Tibial artery (tissue), 4 donors: ENCODE results near the gene AKR7A2.
"Not testable (repeated sequence)": the region's sequence is repeated elsewhere in the genome, so short reads cannot be mapped to it uniquely, and the experiment has no call there.

Experiments
- DNase-seq, 2 donors: peaks; one replicate each; pipeline ENCODE4 v3.0.0-alpha.2; 2019
- H3K27ac ChIP-seq, 2 donors: fragments of 200-600 bp; sonication (generic) in 1 of 2; 1 replicate in 1 of 2; 2 replicates in 1 of 2; pipeline ENCODE4 v1.5.1; 2018 to 2019; ENCODE audit warnings: mild to moderate bottlenecking in 1 of 2
- H3K27me3 ChIP-seq, 2 donors: fragments of 200-600 bp; sonication (generic) in 1 of 2; one replicate each; pipeline versions ENCODE4 v1.5.1 to v1.6.0; 2016 to 2019
- H3K36me3 ChIP-seq, 3 donors: fragments of 200-600 bp; sonication (generic) in 2 of 3; one replicate each; pipeline ENCODE4 v1.5.1; 2016 to 2019; ENCODE audit warnings: mild to moderate bottlenecking in 2 of 3
- H3K4me1 ChIP-seq, 4 donors: fragments of 200-600 bp; sonication (generic) in 2 of 4; 1 replicate in 3 of 4; 2 replicates in 1 of 4; pipeline ENCODE4 v1.5.1; 2016 to 2019
- H3K4me3 ChIP-seq, 2 donors: fragments of 200-600 bp; sonication (generic) in 1 of 2; 1 replicate in 1 of 2; 2 replicates in 1 of 2; pipeline ENCODE4 v1.5.1; 2018 to 2019; ENCODE audit warnings: mild to moderate bottlenecking in 2 of 2
- H3K9me3 ChIP-seq, 3 donors: fragments of 200-600 bp; sonication (generic) in 1 of 3; one replicate each; pipeline ENCODE4 v1.5.1; 2016 to 2019
- CTCF ChIP-seq, 2 experiments: fragments of 200-600 bp in 1 of 2; fragments of 450-650 bp in 1 of 2; IDR thresholded peaks; one replicate each; pipeline ENCODE4 v1.5.1; 2017 to 2019; ENCODE audit warnings: antibody characterized with exemption in 2 of 2, mild to moderate bottlenecking in 1 of 2, moderate library complexity in 1 of 2
- intact Hi-C: fragments of 100-400 bp; cut with DNase I; formaldehyde crosslinking; loops from one replicate; pipeline ENCODE4 v1.15.0; 2023; ENCODE audit warnings: low total_unique reads

Gene AKR7A2

GRCh38 chr1:19300211-19300610 lies 11.7 kb downstream of the AKR7A2 start:
- Histone ChIP-seq H3K4me3 (no peak overlapping the region), H3K4me1 (no peaks in the 10 kb centered on the region), H3K36me3 (peaks cover 16 to 45% (median 29%) of the 10 kb centered on the region in 3 donors), H3K27me3 (no peaks in the 10 kb centered on the region), H3K27ac (no peak overlapping the region), H3K9me3 (no peaks in the 10 kb centered on the region)
- no peak for TF ChIP-seq CTCF (IDR thresholded peaks at IDR 0.05)
- no peak for DNase-seq
- intact Hi-C loops = no loop called here

GRCh38 chr1:19294638-19295037 lies 17.3 kb downstream of the AKR7A2 start:
- TF ChIP-seq CTCF (IDR thresholded peaks at IDR 0.05) = no peak
- H3K4me1 ChIP-seq = no peaks in the 10 kb centered on the region
- no peak overlapping the region for H3K4me3 ChIP-seq
- intact Hi-C loops = no loop called here
- H3K36me3 ChIP-seq = peaks cover 0 to 7% (median 4%) of the 10 kb centered on the region in 3 donors
- H3K9me3 ChIP-seq = peaks cover 3 to 9% (median 7%) of the 10 kb centered on the region in 3 donors
- no peak for DNase-seq
- H3K27me3 ChIP-seq = no peaks in the 10 kb centered on the region
- H3K27ac ChIP-seq = no peak overlapping the region

GRCh38 chr1:19289244-19289643 lies 22.7 kb downstream of the AKR7A2 start:
- Histone ChIP-seq H3K9me3 (peaks cover under 1 to 5% (median 3%) of the 10 kb centered on the region in 3 donors), H3K27me3 (no peaks in the 10 kb centered on the region), H3K4me3 (peak overlapping the region; percentile 46 to 59), H3K36me3 (peaks cover 0 to 12% (median 0%) of the 10 kb centered on the region in 3 donors), H3K4me1 (peaks cover 0 to 14% (median 5%) of the 10 kb centered on the region in 4 donors), H3K27ac (peak overlapping the region in 1 of 2 donors; percentile 39)
- no peak for DNase-seq
- TF ChIP-seq CTCF (IDR thresholded peaks at IDR 0.05) = no peak
- intact Hi-C loops = no loop called here

- intact Hi-C loops, H3K27me3 ChIP-seq, H3K9me3 ChIP-seq: not testable (repeated sequence)
- Histone ChIP-seq H3K27ac (peak within 1 kb of the TSS in 1 of 2 donors; percentile 39), H3K4me1 (peaks cover 0 to 14% (median 5%) of the 10 kb centered on the region in 4 donors), H3K36me3 (peaks cover 0 to 12% (median 0%) of the 10 kb centered on the region in 3 donors), H3K4me3 (peak within 1 kb of the TSS; percentile 46 to 59)
- DNase-seq = peak in 1 of 2 donors; percentile 27
Measured at GRCh38 chr1:19288324-19289241, 23.4 kb downstream of the AKR7A2 start, which contains the start of gene AKR7A3. Gene AKR7A3, minus strand, starts transcription at chr1:19288770. Its CDS starts 61 bp downstream, at chr1:19288709.

GRCh38 chr1:19287436-19288185 lies 24.3 kb downstream of the AKR7A2 start:
- Histone ChIP-seq H3K36me3 (peaks cover 0 to 12% (median 0%) of the 10 kb centered on the region in 3 donors), H3K4me1 (peaks cover 0 to 14% (median 5%) of the 10 kb centered on the region in 4 donors), H3K9me3 (no peaks in the 10 kb centered on the region), H3K27ac (no peak overlapping the region), H3K27me3 (no peaks in the 10 kb centered on the region), H3K4me3 (no peak overlapping the region)
- no peak for TF ChIP-seq CTCF (IDR thresholded peaks at IDR 0.05)
- no peak for DNase-seq
- intact Hi-C loops = loop anchor here (1.0 kb wide), 1 partner anchor 8 kb away; no protein-coding TSS in a partner anchor

- Histone ChIP-seq H3K36me3 (peaks cover 0 to 12% (median 0%) of the 10 kb centered on the region in 3 donors), H3K4me1 (peaks cover 0 to 14% (median 5%) of the 10 kb centered on the region in 4 donors)
- H3K9me3 ChIP-seq, H3K27ac ChIP-seq, H3K27me3 ChIP-seq, H3K4me3 ChIP-seq, intact Hi-C loops, DNase-seq: not testable (repeated sequence)
Measured at GRCh38 chr1:19285807-19286206, 26.1 kb downstream of the AKR7A2 start.

- peaks cover 0 to 14% (median 5%) of the 10 kb centered on the region in 4 donors for H3K4me1 ChIP-seq
- intact Hi-C loops, DNase-seq, H3K27ac ChIP-seq, H3K27me3 ChIP-seq, H3K4me3 ChIP-seq, H3K9me3 ChIP-seq: not testable (repeated sequence)
- peaks cover 0 to 12% (median 0%) of the 10 kb centered on the region in 3 donors for H3K36me3 ChIP-seq
Measured at GRCh38 chr1:19285366-19285765, 26.6 kb downstream of the AKR7A2 start.
